Right lobe of liver (tissue), 6 donors: ENCODE results near the gene SYNGR4. TPM values are rescaled to one million over a fixed set of nuclear protein-coding genes. Genes with fewer than 3 reads are reported as not detected.
"Not testable (repeated sequence)": the region's sequence is repeated elsewhere in the genome, so short reads cannot be mapped to it uniquely, and the experiment has no call there.

Experiments
- ATAC-seq, 4 donors: fragments of 200-7000 bp; cut with Tn5 transposase; one replicate each; pipeline ENCODE4 v1.9.1; 2020; ENCODE audit warnings: mild to moderate bottlenecking in 4 of 4, moderate library complexity in 4 of 4
- DNase-seq, 3 donors: peaks; one replicate each; pipeline ENCODE4 v3.0.0-alpha.2; 2020
- H3K27ac ChIP-seq, 3 donors: fragments of 200-600 bp; one replicate each; pipeline ENCODE4 v1.8.0; 2022
- H3K27me3 ChIP-seq, 2 donors: fragments of 200-600 bp; one replicate each; pipeline ENCODE4 v1.8.0; 2022
- H3K36me3 ChIP-seq, 4 donors: fragments of 200-600 bp; sonication (generic) in 1 of 4; one replicate each; pipeline versions ENCODE4 v1.5.1 to v1.8.0; 2017 to 2022; ENCODE audit warnings: control low read depth in 1 of 4
- H3K4me1 ChIP-seq, 4 donors: fragments of 200-600 bp; sonication (generic) in 1 of 4; one replicate each; pipeline versions ENCODE4 v1.5.1 to v1.8.0; 2017 to 2022; ENCODE audit warnings: control low read depth in 1 of 4
- H3K4me3 ChIP-seq, 3 donors: fragments of 200-600 bp; one replicate each; pipeline ENCODE4 v1.8.0; 2022
- H3K9me3 ChIP-seq, 4 donors: fragments of 200-600 bp; sonication (generic) in 1 of 4; one replicate each; pipeline versions ENCODE4 v1.5.1 to v1.8.0; 2017 to 2022; ENCODE audit warnings: control low read depth in 1 of 4
- POLR2A ChIP-seq: fragments of 450-650 bp; IDR thresholded peaks from one replicate; pipeline ENCODE4 v1.6.1; 2017; ENCODE audit warnings: antibody characterized with exemption, mild to moderate bottlenecking
- WGBS: methylation state at CpG from one replicate; pipeline ENCODE4 v1.1.6; 2018; ENCODE audit warnings: low coverage, low lambda C conversion rate; ENCODE audit not compliant: insufficient coverage; ENCODE audit errors: missing lambda C conversion rate; 5-methylcytosine and 5-hydroxymethylcytosine counted together
- intact Hi-C, 2 donors: fragments of 100-400 bp; cut with DNase I; formaldehyde crosslinking; loops; one replicate each; pipeline versions ENCODE4 v1.11.2 to v1.14.1; 2022
- total RNA-seq, 6 experiments: library from RNA; depleted of rRNA in 2 of 6; stranded (reverse); fragments of >200 nt in 2 of 6; fragmentation: NEBNext Ultra II Directional in 3 of 6; extraction: Animal tissue kit (Norgen Biotek cat#: 25700) in 3 of 6; gene quantifications; one replicate each; pipeline versions ENCODE4 v1.1.0 to v1.2.4, GENCODE V29; 2016 to 2023
- TF ChIP-seq, protein P1 (sequence below), 4 donors: fragments of 200-600 bp in 3 of 4; fragments of 450-650 bp in 1 of 4; IDR thresholded peaks; one replicate each; pipeline versions ENCODE4 v1.5.1 to v1.8.0; 2016 to 2022; ENCODE audit warnings: antibody characterized with exemption in 4 of 4, mild to moderate bottlenecking in 2 of 4
- donor health status: DM: no; HTN: yes; CAD: no.
- donor health status: DM: no; HTN: no; CAD: no.
- donor health status: DM: no; HTN: no; CAD: no.
- donor health status: DM: no; HTN: yes; CAD: no.
- donor health status: DM: no; HTN: yes; CAD: no.

The SYNGR4 gene
- total RNA-seq, 6 experiments from 2014 or later: 0.80 TPM; not detected in 5

GRCh38 chr19:48390188-48391099 is 26.3 kb downstream of the SYNGR4 start:
- DNase-seq (peak; percentile 65 to 77 (median 69)), ATAC-seq (peak; percentile 75 to 84 (median 80))
- no peaks in the 10 kb centered on the region for H3K27me3 ChIP-seq
- 3% methylated on average over 12 of the region's 24 CpGs for WGBS
- H3K4me3 ChIP-seq: peak overlapping the region; percentile 86 to 96 (median 94)
- peaks cover 3 to 35% (median 13%) of the 10 kb centered on the region in 4 donors for H3K36me3 ChIP-seq
- H3K27ac ChIP-seq: peak overlapping the region; percentile 78 to 94 (median 87)
- H3K4me1 ChIP-seq: no peaks in the 10 kb centered on the region
- TF ChIP-seq, protein P1, sequence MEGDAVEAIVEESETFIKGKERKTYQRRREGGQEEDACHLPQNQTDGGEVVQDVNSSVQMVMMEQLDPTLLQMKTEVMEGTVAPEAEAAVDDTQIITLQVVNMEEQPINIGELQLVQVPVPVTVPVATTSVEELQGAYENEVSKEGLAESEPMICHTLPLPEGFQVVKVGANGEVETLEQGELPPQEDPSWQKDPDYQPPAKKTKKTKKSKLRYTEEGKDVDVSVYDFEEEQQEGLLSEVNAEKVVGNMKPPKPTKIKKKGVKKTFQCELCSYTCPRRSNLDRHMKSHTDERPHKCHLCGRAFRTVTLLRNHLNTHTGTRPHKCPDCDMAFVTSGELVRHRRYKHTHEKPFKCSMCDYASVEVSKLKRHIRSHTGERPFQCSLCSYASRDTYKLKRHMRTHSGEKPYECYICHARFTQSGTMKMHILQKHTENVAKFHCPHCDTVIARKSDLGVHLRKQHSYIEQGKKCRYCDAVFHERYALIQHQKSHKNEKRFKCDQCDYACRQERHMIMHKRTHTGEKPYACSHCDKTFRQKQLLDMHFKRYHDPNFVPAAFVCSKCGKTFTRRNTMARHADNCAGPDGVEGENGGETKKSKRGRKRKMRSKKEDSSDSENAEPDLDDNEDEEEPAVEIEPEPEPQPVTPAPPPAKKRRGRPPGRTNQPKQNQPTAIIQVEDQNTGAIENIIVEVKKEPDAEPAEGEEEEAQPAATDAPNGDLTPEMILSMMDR (IDR thresholded peaks at IDR 0.05): peak; percentile 57 to 77 (median 68)
- TF ChIP-seq POLR2A: peak; percentile 23
- intact Hi-C loops: no loop called here
- H3K9me3 ChIP-seq: no peaks in the 10 kb centered on the region

GRCh38 chr19:48391100-48392005 is 27.2 kb downstream of the SYNGR4 start, which contains the start of gene KDELR1:
Gene KDELR1 (minus strand): TSS chr19:48391551. CDS start chr19:48391358, 193 bp downstream.
- ATAC-seq: peak; percentile 93 to 98 (median 97)
- Histone ChIP-seq H3K4me1 (no peaks in the 10 kb centered on the region), H3K9me3 (no peaks in the 10 kb centered on the region), H3K36me3 (peaks cover 0 to 26% (median 8%) of the 10 kb centered on the region in 4 donors), H3K4me3 (peak within 1 kb of the TSS; percentile 86 to 96 (median 94)), H3K27ac (peak within 1 kb of the TSS; percentile 78 to 94 (median 87)), H3K27me3 (no peaks in the 10 kb centered on the region)
- intact Hi-C loops: no loop called here
- TF ChIP-seq, protein P1 (IDR thresholded peaks at IDR 0.05): peak; percentile 76 to 96 (median 90)
- peak; percentile 33 for TF ChIP-seq POLR2A
- DNase-seq: peak; percentile 85 to 87 (median 86)
- WGBS: 5% methylated on average over 13 of the region's 42 CpGs

DNA sequence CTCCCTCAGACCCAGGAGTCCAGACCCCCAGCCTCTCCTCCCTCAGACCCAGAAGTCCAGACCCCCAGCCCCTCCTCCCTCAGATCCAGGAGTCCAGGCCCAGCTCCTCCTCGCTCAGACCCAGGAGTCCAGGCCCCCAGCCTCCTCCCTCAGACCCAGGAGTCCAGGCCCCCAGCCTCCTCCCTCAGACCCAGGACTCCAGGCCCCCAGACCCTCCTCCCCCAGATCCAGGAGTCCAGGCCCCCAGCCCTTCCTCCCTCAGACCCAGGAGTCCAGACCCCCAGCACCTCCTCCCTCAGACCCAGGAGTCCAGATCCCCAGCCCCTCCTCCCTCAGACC is 27.8 kb downstream of the SYNGR4 start:
- H3K36me3 ChIP-seq: peaks cover 0 to 21% (median 6%) of the 10 kb centered on the region in 4 donors
- H3K27ac ChIP-seq, DNase-seq, H3K4me1 ChIP-seq, intact Hi-C loops, H3K4me3 ChIP-seq, H3K27me3 ChIP-seq, H3K9me3 ChIP-seq, ATAC-seq: not testable (repeated sequence)
- WGBS: 80% methylated on average over 1 of the region's 1 CpG

DNA sequence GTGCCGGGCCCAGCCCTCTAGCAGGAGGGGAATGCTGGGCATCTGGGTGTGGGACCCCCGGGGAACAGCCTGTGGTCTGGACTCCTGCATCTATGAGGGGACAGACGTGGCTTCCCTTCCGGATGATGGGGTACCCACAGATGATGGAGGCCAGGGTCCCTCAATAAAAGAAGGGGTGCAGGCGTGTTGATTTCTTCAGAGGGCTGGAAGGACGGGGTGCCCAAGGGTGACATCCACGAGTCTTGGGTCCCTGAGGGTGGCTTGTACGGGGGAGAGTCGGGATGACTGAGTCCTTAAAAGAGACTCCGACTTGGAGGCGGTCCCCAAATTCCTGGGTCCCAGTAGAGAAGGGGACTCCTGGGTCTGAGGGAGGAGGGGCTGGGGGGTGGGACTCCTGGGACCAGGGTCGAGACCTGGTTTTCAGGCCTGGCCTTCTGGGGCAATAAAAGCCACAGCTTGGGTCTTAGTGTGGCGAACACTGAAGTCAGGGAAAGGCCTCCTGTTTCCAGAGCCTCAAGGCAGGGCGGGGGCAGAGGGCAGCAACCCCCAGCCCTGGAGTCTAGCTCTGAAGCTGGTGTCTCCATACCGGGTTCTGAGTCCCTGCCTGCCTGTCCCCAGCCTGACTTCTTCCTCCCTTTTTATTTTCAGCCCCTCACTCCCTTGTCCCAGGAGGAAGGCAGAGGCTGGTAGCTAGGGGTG is 28.8 kb downstream of the SYNGR4 start:
- no peaks in the 10 kb centered on the region for H3K9me3 ChIP-seq
- ATAC-seq (no peak), DNase-seq (no peak)
- intact Hi-C loops: no loop called here
- no peaks in the 10 kb centered on the region for H3K4me1 ChIP-seq
- H3K27me3 ChIP-seq: no peaks in the 10 kb centered on the region
- H3K4me3 ChIP-seq: no peak overlapping the region
- no peak for TF ChIP-seq POLR2A
- TF ChIP-seq, protein P1 (IDR thresholded peaks at IDR 0.05): no peak
- WGBS: 74% methylated on average over 9 of the region's 15 CpGs
- H3K27ac ChIP-seq: no peak overlapping the region
- peaks cover 0 to 10% (median 2%) of the 10 kb centered on the region in 4 donors for H3K36me3 ChIP-seq
